HepG2 (cell line): ENCODE data around the gene GTPBP6. TPM values are rescaled to one million over a fixed set of nuclear protein-coding genes. Genes with fewer than 3 reads are reported as not detected.
A peak's percentile ranks its signal among the peaks of the same experiment; 100 is the strongest.

Source experiments
- ARID3A ChIP-seq: IDR thresholded peaks from 2 replicates; pipeline ENCODE4 v1.6.1; 2012; ENCODE audit warnings: low read depth, low read length, improper control_type of control experiment
- ATF5 ChIP-seq: sonication (generic); formaldehyde crosslinking; IDR thresholded peaks from 2 replicates; pipeline ENCODE4 v1.4.0; 2020; ENCODE audit warnings: mild to moderate bottlenecking, low read depth, missing genetic modification reagents
- ATM ChIP-seq: fragments of 450-650 bp; IDR thresholded peaks from 2 replicates; pipeline ENCODE4 v1.7.1; 2017; ENCODE audit warnings: mild to moderate bottlenecking, borderline replicate concordance
- CC2D1A ChIP-seq: sonication (generic); formaldehyde crosslinking; IDR thresholded peaks from 2 replicates; pipeline ENCODE4 v1.8.1; 2023; ENCODE audit warnings: mild to moderate bottlenecking, missing genetic modification reagents
- ELF1 ChIP-seq: sonication (generic); formaldehyde crosslinking; IDR thresholded peaks from 2 replicates; pipeline ENCODE4 v1.4.0; 2020; ENCODE audit warnings: missing genetic modification reagents
- EP300 ChIP-seq, 3 experiments: sonication (generic) in 1 of 3; formaldehyde crosslinking in 1 of 3; IDR thresholded peaks; 2 replicates each; pipeline versions ENCODE4 v1.5.1 to v1.6.1; 2011 to 2020; ENCODE audit warnings: low read depth in 2 of 3, low read length in 2 of 3, borderline replicate concordance in 1 of 3, improper control_type of control experiment in 1 of 3, mild to moderate bottlenecking in 1 of 3, missing genetic modification reagents in 1 of 3, moderate library complexity in 1 of 3
- GMEB2 ChIP-seq: IDR thresholded peaks from 2 replicates; pipeline ENCODE4 v1.6.1; 2016; ENCODE audit warnings: missing biosample characterization, missing genetic modification reagents, low read depth
- KLF9 ChIP-seq: IDR thresholded peaks from 2 replicates; pipeline ENCODE4 v1.6.1; 2016; ENCODE audit warnings: low read depth
- SALL1 ChIP-seq: sonication (generic); formaldehyde crosslinking; IDR thresholded peaks from 2 replicates; pipeline ENCODE4 v1.8.0; 2022; ENCODE audit warnings: mild to moderate bottlenecking, missing genetic modification reagents
- SIX4 ChIP-seq: sonication (generic); formaldehyde crosslinking; IDR thresholded peaks from 2 replicates; pipeline ENCODE4 v1.4.0; 2020; ENCODE audit warnings: missing genetic modification reagents
- SRSF9 ChIP-seq: fragments of 200-400 bp; formaldehyde crosslinking; IDR thresholded peaks from 2 replicates; pipeline ENCODE4 v1.6.1; 2018; ENCODE audit warnings: borderline replicate concordance, mild to moderate bottlenecking, low read depth, low read length; ENCODE audit not compliant: insufficient read depth, poor library complexity, severe bottlenecking
- ZBTB10 ChIP-seq: sonication (generic); formaldehyde crosslinking; IDR thresholded peaks from 2 replicates; pipeline ENCODE4 v1.4.0; 2020; ENCODE audit warnings: missing genetic modification reagents, borderline replicate concordance
- ZBTB3 ChIP-seq: sonication (generic); formaldehyde crosslinking; IDR thresholded peaks from 2 replicates; pipeline ENCODE4 v1.4.0; 2020; ENCODE audit warnings: low read depth, mild to moderate bottlenecking, moderate library complexity, missing genetic modification reagents, borderline replicate concordance
- ZNF513 ChIP-seq: sonication (generic); formaldehyde crosslinking; conservative IDR thresholded peaks from 2 replicates; pipeline ENCODE4 v1.5.0; 2020; ENCODE audit warnings: missing genetic modification reagents
- ZNF83 ChIP-seq: sonication (generic); formaldehyde crosslinking; IDR thresholded peaks from 2 replicates; pipeline ENCODE4 v1.4.0; 2020; ENCODE audit warnings: missing genetic modification reagents, mild to moderate bottlenecking, borderline replicate concordance
- ZNF891 ChIP-seq: sonication (generic); formaldehyde crosslinking; IDR thresholded peaks from 2 replicates; pipeline ENCODE4 v1.5.0; 2020; ENCODE audit warnings: mild to moderate bottlenecking, missing genetic modification reagents
- ZXDC ChIP-seq: sonication (generic); formaldehyde crosslinking; IDR thresholded peaks from 2 replicates; pipeline ENCODE4 v1.5.0; 2020; ENCODE audit warnings: mild to moderate bottlenecking, missing genetic modification reagents
- polyA plus RNA-seq, 8 experiments: library from polyadenylated mRNA; depleted of rRNA in 3 of 8; stranded (reverse) in 7 of 8; unstranded in 1 of 8; fragments of >200 nt; fragmentation: Illumina TruSeq in 4 of 8; extraction: Trizol in 4 of 8; gene quantifications; 2 replicates each; pipeline versions ENCODE4 v1.2.1 to v1.2.3, GENCODE V29; 2011 to 2016; ENCODE audit warnings: low read depth in 4 of 8, missing spikeins in 1 of 8, mixed read lengths in 1 of 8; ENCODE audit not compliant: insufficient read depth in 1 of 8
- total RNA-seq, 5 experiments: library from RNA; depleted of rRNA; stranded (reverse); fragments of >200 nt; fragmentation: Illumina TruSeq; extraction: Trizol; gene quantifications; 2 replicates each; pipeline ENCODE4 v1.2.3, GENCODE V29; 2016; ENCODE audit warnings: low read depth in 1 of 5

Gene GTPBP6
- total and polyA plus RNA-seq, 2 of the 13 experiments (the other 11 are each of a cell fraction or from before 2014, with no cell fraction given): 20.2 to 39.6 TPM

GRCh38 chrX:262381-262909, 56.2 kb downstream of the GTPBP6 start (continued):
- peak; percentile 45 for TF ChIP-seq ARID3A
- TF ChIP-seq ZNF83 (CRISPR knock-in tag): no peak
- TF ChIP-seq EP300 (IDR thresholded peaks at IDR 0.05; ENCODE audit: low read depth in 2 of 2, low read length in 2 of 2): peak in 1 of 2 experiments; percentile 85; a peak in 2 of 4 replicates
- TF ChIP-seq EP300 (CRISPR knock-in tag; IDR thresholded peaks at IDR 0.05; ENCODE audit: borderline replicate concordance): no peak
- TF ChIP-seq CC2D1A (CRISPR knock-in tag): no peak
- TF ChIP-seq KLF9: no peak
- TF ChIP-seq ATF5 (CRISPR knock-in tag): no peak
- TF ChIP-seq ZBTB10 (CRISPR knock-in tag): no peak; the same call in 1 of the 2 replicates
- TF ChIP-seq SRSF9: no peak
- no peak for TF ChIP-seq ZNF891
- TF ChIP-seq ATM: no peak
- TF ChIP-seq SALL1 (CRISPR knock-in tag): no peak; the same call in none of the 2 replicates
- TF ChIP-seq GMEB2: no peak
- 0 out of 2 replicates have a peak, but pooled peaks have one; percentile 46 for TF ChIP-seq SIX4 (CRISPR knock-in tag)
- TF ChIP-seq ELF1 (CRISPR knock-in tag): 0 out of 2 replicates have a peak, but pooled peaks have one; percentile 15
- TF ChIP-seq ZNF513: no peak
- TF ChIP-seq ZBTB3: no peak
- no peak for TF ChIP-seq ZXDC
